AG04449 (cell line): ENCODE measurements around the gene EID3.
A peak's percentile ranks its signal among the peaks of the same experiment; 100 is the strongest.
"Not testable (repeated sequence)": the region's sequence is repeated elsewhere in the genome, so short reads cannot be mapped to it uniquely, and the experiment has no call there.

Experiments used
- CTCF ChIA-PET: fragments of 350-600 bp; formaldehyde crosslinking; extraction: SDS; loops from one replicate; lab custom pipeline; 2021; ENCODE audit warnings: antibody characterized with exemption; lab: Yijun Ruan, JAX
- POLR2A ChIA-PET: fragments of 400-600, 350-600 bp; formaldehyde crosslinking; extraction: SDS; loops from one replicate; lab custom pipeline; 2020; ENCODE audit warnings: antibody characterized with exemption, inconsistent platforms; lab: Yijun Ruan, JAX
- DNase-seq: peaks from one replicate; pipeline ENCODE4 v3.0.0-alpha.2; 2010; ENCODE audit warnings: low read depth, low spot score
- H3K4me3 ChIP-seq: 2 replicates; pipeline ENCODE4 v1.5.1; 2011; ENCODE audit warnings: low read depth, mild to moderate bottlenecking, control low read depth, low read length
- TF ChIP-seq, protein P1 (sequence below): IDR thresholded peaks from one replicate; pipeline ENCODE4 v1.5.1; 2011; ENCODE audit warnings: mild to moderate bottlenecking, moderate library complexity, low read length, control low read depth, inconsistent platforms; ENCODE audit not compliant: insufficient read depth; ENCODE audit errors: missing control alignments

The EID3 gene

GRCh38 chr12:104292872-104293794 is 10.4 kb upstream of the EID3 start:
- DNase-seq = no peak
- TF ChIP-seq, protein P1, sequence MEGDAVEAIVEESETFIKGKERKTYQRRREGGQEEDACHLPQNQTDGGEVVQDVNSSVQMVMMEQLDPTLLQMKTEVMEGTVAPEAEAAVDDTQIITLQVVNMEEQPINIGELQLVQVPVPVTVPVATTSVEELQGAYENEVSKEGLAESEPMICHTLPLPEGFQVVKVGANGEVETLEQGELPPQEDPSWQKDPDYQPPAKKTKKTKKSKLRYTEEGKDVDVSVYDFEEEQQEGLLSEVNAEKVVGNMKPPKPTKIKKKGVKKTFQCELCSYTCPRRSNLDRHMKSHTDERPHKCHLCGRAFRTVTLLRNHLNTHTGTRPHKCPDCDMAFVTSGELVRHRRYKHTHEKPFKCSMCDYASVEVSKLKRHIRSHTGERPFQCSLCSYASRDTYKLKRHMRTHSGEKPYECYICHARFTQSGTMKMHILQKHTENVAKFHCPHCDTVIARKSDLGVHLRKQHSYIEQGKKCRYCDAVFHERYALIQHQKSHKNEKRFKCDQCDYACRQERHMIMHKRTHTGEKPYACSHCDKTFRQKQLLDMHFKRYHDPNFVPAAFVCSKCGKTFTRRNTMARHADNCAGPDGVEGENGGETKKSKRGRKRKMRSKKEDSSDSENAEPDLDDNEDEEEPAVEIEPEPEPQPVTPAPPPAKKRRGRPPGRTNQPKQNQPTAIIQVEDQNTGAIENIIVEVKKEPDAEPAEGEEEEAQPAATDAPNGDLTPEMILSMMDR = no peak
- H3K4me3 ChIP-seq = no peak overlapping the region
- ChIA-PET CTCF (interaction anchor here (0.6 to 4.2 kb wide), 4 partner anchors 13 to 94 kb away, joined by 3 to 22 read pairs (median 4); partner anchors contain the start of gene TXNRD1), POLR2A (no interaction called here)

DNA sequence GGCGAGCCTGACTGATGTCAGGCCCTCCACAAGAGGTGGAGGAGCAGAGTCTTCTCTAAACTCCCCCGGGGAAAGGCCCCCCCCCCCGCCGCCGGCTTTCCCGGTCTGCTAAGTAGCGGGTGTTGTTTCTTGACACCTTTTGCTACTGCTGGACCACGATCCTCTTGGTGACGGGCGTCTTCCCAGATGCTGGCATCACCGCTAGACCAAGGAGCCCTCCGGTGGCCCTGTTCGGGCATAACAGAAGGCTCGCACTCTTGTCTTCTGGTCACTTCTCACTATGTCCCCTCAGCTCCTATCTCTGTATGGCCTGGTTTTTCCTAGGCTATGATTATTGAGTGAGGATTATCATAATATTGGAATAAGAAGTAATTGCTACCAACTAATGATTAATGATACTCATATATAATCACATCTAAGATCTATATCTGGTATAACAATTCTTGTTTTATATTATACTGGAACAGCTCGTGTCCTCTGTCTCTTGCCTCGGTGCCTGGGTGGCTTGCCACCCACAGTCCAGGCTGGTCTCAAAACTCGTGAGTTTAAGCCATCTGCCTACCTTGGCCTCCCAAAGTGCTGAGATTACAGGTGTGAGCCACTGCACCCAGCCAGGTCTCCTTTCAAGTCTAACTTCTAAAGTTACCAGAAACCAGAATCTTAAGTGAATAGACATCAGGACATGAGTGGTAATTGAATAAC is 9.2 kb upstream of the EID3 start:
- POLR2A ChIA-PET, DNase-seq, H3K4me3 ChIP-seq: not testable (repeated sequence)
- CTCF ChIA-PET = interaction anchor here (0.6 to 4.2 kb wide), 5 partner anchors 77 to 583 kb away, joined by 3 to 22 read pairs (median 3); no protein-coding TSS in a partner anchor
- TF ChIP-seq, protein P1 = peak; percentile 29

DNA sequence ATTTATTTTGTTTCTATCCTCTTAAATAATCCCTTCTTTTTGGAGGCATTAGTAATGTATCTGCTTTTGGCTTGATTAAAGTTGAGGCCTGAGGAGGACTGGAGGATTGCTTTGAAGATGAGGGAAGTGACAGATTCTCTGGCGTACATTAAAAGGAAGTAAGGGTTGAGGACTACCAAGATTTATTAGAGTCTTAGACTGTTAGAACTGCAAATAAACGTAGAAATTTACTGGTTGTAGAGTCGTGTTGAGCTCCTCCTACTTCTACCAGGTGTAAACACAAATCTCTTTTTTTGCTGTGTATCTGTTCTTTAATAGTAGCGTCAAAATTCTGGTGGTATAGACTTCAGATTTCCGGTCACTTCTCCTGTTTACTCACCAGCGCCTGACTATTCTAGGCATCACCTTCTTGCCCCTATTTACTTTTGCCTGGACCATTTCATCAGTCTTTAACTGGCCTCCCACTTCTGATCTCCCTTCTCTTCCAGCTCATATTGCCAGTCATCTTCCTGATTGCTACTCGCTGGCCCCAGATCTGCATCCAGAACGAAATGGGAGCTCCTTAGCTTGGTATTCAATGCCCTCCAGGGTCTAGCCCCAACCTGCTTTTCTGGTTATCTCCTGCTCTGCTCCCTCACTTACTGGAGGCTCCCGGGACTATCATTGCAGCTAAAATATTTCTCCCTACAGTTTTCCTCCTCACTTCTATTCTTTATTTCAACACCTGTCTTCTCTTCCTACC is 8.4 kb upstream of the EID3 start:
- TF ChIP-seq, protein P1 = no peak
- H3K4me3 ChIP-seq = no peak overlapping the region
- CTCF ChIA-PET = interaction anchor here (0.6 to 4.2 kb wide), 8 partner anchors 8 to 582 kb away, joined by 3 to 22 read pairs (median 4); partner anchors contain the start of gene TXNRD1
- no peak for DNase-seq
- POLR2A ChIA-PET = no interaction called here

GRCh38 chr12:104295954-104296353 is 7.6 kb upstream of the EID3 start:
- H3K4me3 ChIP-seq = no peak overlapping the region
- DNase-seq = no peak
- CTCF ChIA-PET = interaction anchor here (0.8 to 4.2 kb wide), 6 partner anchors 9 to 97 kb away, joined by 3 to 22 read pairs (median 4); partner anchors contain the start of gene TXNRD1
- POLR2A ChIA-PET = interaction anchor here (1.0 kb wide), 1 partner anchor 119 kb away, joined by 3 read pairs; no protein-coding TSS in a partner anchor
- TF ChIP-seq, protein P1 = no peak

GRCh38 chr12:104296718-104297117 is 6.8 kb upstream of the EID3 start:
- CTCF ChIA-PET = interaction anchor here (1.6 to 4.2 kb wide), 2 partner anchors 9 to 97 kb away, joined by 5 to 22 read pairs; no protein-coding TSS in a partner anchor
- DNase-seq = no peak
- TF ChIP-seq, protein P1 = no peak
- POLR2A ChIA-PET = interaction anchor here (1.0 kb wide), 1 partner anchor 119 kb away, joined by 3 read pairs; no protein-coding TSS in a partner anchor
- H3K4me3 ChIP-seq = no peak overlapping the region
